ENCODE measurements around the gene CFAP46. TPM values are rescaled to one million over a fixed set of nuclear protein-coding genes. Genes with fewer than 3 reads are reported as not detected.
A peak's percentile ranks its signal among the peaks of the same experiment; 100 is the strongest.

The CFAP46 gene
- polyA plus RNA-seq, 1 donor from 2014 or later: not detected

- Mint-ChIP-seq H3K4me1 (peaks cover 0 to 3% (median 0%) of the 10 kb centered on the region in 3 donors), H3K27me3 (no peaks in the 10 kb centered on the region), H3K4me3 (no peak overlapping the region)
These were observed 103.9 kb downstream of the CFAP46 start for GRCh38 chr10:132838346-132838970.

DNA sequence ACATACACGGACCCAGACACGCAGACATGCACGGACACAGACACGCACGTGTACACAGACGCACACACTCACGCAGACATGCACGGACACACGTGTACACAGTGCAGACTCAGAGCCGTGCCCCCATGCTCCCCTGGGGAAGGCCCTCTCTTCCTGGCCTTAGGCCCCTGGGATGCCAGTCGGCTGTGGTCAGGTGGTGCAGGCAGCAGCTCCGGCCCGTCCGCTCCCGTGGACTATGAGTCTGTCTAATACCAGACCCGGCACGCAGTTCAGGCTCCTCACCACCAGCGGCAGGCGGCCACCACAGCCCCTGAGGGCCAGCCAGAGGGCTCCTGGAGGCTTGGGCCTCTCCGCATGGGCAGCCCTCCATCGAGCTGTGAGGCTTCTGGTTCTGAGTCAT is 104.5 kb downstream of the CFAP46 start:
- H3K27ac Mint-ChIP-seq: no peak overlapping the region
- peaks cover 2% of the 10 kb centered on the region for H3K36me3 Mint-ChIP-seq
- H3K9me3 Mint-ChIP-seq: peaks cover 5 to 12% (median 12%) of the 10 kb centered on the region in 3 donors
- peaks cover 0 to 3% (median 0%) of the 10 kb centered on the region in 3 donors for H3K4me1 Mint-ChIP-seq
- H3K4me3 Mint-ChIP-seq: no peak overlapping the region
- H3K27me3 Mint-ChIP-seq: peaks cover 1% of the 10 kb centered on the region

More at GRCh38 chr10:132838346-132838970, 103.9 kb downstream of the CFAP46 start:
- H3K27ac Mint-ChIP-seq: no peak overlapping the region
- H3K36me3 Mint-ChIP-seq: peaks cover 2% of the 10 kb centered on the region
- H3K9me3 Mint-ChIP-seq: peaks cover 5 to 13% (median 12%) of the 10 kb centered on the region in 3 donors

DNA sequence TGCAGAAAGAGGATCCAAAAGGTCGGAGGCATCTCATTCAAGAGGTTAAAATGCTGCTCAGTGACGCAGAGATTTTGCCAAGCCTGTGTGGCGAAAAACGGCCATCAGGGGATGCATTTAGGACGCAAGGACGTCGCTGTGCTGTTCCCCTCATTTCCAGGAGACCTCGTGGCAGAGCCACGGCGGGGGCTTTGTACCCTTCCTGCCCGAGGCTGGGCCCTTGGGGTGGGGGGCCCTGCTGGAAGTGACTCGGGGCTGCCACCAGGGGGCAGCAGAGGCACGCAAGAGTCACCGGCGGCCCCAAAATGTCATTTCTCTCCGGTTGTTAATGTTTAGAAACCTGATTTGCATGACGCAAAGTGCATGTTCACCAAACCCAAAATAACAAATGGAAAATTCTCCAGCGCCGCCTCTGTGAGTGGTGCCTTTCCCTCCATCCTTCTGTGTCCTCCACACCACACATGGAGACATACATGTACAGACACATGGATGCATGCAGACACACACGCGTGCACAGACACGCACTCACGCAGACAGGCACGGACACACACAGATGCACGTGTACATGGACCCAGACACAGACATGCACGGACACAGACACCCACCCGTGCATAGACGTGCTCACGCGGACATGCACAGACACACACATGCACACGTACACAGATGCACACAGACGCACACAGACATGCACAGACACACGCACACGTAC is 105.4 kb downstream of the CFAP46 start:
- Mint-ChIP-seq H3K36me3 (no peaks in the 10 kb centered on the region), H3K9me3 (peaks cover under 1 to 4% (median 2%) of the 10 kb centered on the region in 3 donors), H3K27ac (peak overlapping the region in 1 of 3 donors; percentile 31), H3K4me3 (no peak overlapping the region), H3K27me3 (peaks cover 2% of the 10 kb centered on the region), H3K4me1 (peaks cover 0 to 3% (median 0%) of the 10 kb centered on the region in 3 donors)

GRCh38 chr10:132836248-132836831 is 106.0 kb downstream of the CFAP46 start:
- Mint-ChIP-seq H3K4me1 (peaks cover 0 to 3% (median 0%) of the 10 kb centered on the region in 3 donors), H3K36me3 (no peaks in the 10 kb centered on the region), H3K27me3 (peaks cover 2% of the 10 kb centered on the region), H3K9me3 (no peaks in the 10 kb centered on the region), H3K4me3 (no peak overlapping the region), H3K27ac (no peak overlapping the region)

- Mint-ChIP-seq H3K27me3 (peaks cover 2% of the 10 kb centered on the region), H3K27ac (no peak overlapping the region), H3K36me3 (no peaks in the 10 kb centered on the region), H3K4me1 (peaks cover 0 to 3% (median 0%) of the 10 kb centered on the region in 3 donors), H3K9me3 (no peaks in the 10 kb centered on the region), H3K4me3 (no peak overlapping the region)
These were observed 106.5 kb downstream of the CFAP46 start for GRCh38 chr10:132835848-132836233.

GRCh38 chr10:132834891-132835847 is 107.2 kb downstream of the CFAP46 start:
- H3K27me3 Mint-ChIP-seq: peaks cover 2% of the 10 kb centered on the region
- H3K9me3 Mint-ChIP-seq: no peaks in the 10 kb centered on the region
- no peaks in the 10 kb centered on the region for H3K36me3 Mint-ChIP-seq
- no peak overlapping the region for H3K27ac Mint-ChIP-seq
- no peak overlapping the region for H3K4me3 Mint-ChIP-seq
- H3K4me1 Mint-ChIP-seq: peaks cover 0 to 3% (median 0%) of the 10 kb centered on the region in 3 donors

GRCh38 chr10:132834311-132834761 is 108.0 kb downstream of the CFAP46 start:
- H3K27ac Mint-ChIP-seq: no peak overlapping the region
- peaks cover 0 to 3% (median 0%) of the 10 kb centered on the region in 3 donors for H3K4me1 Mint-ChIP-seq
- no peaks in the 10 kb centered on the region for H3K9me3 Mint-ChIP-seq
- no peak overlapping the region for H3K4me3 Mint-ChIP-seq
- H3K27me3 Mint-ChIP-seq: peaks cover 2% of the 10 kb centered on the region
- no peaks in the 10 kb centered on the region for H3K36me3 Mint-ChIP-seq

DNA sequence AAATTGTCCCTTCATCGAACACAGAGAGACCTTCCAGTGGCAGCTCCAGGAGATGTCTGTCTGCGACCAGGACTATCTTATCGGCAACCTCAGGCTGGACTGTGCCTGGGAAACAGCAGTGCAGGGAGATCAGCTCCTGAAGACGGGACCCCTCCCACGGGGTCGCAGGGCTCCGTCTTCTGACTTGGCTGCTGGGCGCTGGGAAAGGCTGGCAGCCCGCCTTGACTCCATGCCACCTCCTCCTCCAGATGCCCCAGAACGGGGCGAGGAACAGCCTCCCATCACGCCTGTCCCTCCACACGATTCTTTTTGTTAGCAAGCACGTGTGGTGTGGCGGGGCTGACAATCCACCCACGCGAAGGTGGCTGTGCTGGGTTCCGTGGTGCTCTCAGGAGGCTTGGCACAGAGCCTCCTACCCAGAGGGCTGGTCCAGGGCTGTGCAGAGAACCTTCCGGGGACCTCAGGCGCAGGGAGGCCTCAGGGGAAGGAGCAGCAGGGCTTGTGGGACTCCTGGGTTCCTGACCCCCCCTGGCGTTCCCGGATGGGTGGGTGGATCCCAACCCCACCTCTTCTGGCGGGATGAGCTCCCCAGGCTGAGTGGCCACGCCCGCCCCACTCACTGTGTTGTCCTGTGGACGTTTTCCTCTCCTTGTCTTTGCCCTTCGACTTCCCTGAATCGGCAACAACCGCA is 108.8 kb downstream of the CFAP46 start:
- Mint-ChIP-seq H3K4me1 (peaks cover 0 to 3% (median 0%) of the 10 kb centered on the region in 3 donors), H3K27me3 (peaks cover 2% of the 10 kb centered on the region), H3K9me3 (no peaks in the 10 kb centered on the region), H3K27ac (no peak overlapping the region), H3K36me3 (no peaks in the 10 kb centered on the region), H3K4me3 (no peak overlapping the region)

DNA sequence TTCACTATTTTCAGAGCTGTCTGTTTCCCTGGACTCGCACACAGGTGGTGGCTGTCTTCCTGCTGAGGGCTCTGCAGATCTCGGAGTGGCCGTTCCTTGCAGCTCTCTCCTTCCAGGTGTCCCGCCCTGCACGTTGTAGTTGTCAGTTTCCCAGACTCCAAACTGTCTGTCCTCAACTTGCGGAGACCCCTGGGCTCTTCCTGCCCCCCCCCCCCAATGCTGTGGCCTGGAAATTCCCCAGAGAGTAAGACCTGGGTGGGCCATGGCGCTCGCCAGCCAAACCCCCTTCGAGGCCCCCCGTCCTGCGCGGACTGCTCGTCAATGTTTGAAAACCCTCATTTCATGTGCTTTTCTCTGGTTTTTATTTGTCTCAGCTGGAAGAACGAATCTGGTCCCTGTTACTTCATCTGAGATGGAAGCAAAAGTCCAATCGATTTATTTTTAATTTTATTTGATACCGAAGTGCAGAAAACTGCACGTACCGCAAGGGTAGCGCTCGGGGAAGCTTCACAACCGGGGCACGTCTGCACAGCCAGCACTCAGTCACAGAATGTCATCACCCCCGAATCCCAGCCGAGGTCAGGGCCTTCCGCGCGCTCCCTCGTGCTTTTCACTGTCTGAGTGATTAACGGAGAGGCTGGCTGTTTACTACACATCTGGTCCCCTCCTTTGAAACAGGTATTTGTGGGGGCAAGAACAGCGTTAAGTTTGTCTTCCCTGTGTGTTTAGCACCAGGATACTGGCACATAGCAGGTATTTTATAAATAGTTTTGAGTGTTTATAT is 110.0 kb downstream of the CFAP46 start:
- Mint-ChIP-seq H3K4me1 (peaks cover 0 to 3% (median 0%) of the 10 kb centered on the region in 3 donors), H3K36me3 (no peaks in the 10 kb centered on the region), H3K9me3 (no peaks in the 10 kb centered on the region), H3K27ac (no peak overlapping the region), H3K27me3 (peaks cover 2% of the 10 kb centered on the region), H3K4me3 (no peak overlapping the region)

DNA sequence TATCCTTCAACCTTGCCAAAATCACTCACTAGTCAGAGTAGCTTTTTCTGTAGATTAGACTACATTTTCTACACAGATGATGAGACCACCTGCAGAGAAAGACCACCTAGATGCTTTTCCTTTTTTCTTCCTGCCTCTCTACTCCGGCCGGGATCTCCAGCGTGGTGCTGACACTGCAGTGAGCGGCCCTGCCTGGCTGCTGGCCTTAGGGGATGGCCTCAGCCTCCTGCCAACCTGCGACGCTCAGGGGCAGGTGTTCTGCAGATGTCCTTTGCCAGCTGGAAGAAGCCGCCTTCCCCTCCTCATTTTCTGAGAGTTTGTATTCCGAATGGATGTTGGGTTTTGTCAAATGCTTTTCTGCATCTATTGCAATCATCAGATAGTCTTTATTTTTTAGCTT is 113.0 kb downstream of the CFAP46 start:
- Mint-ChIP-seq H3K36me3 (no peaks in the 10 kb centered on the region), H3K27ac (no peak overlapping the region), H3K27me3 (peaks cover 2% of the 10 kb centered on the region), H3K4me3 (no peak overlapping the region), H3K4me1 (no peaks in the 10 kb centered on the region), H3K9me3 (no peaks in the 10 kb centered on the region)

DNA sequence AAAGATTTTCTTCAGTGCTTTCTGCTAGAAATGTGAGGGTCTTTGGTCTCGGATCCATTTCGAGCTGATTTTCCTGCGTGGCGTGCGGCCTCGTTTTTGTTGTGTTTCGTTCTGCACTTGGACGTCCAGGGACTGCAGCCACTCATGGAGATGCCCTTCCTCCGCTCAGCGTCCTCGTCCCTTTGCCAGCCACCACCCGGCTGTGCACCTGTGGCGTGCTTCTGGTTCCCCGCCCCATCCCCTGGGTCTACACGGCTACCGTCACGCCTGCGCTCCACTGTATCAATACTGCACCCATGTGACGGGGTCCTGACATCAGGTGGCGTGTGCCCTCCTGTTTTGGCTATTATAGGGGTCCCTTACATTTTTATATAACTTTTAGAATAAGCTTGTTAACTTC is 113.7 kb downstream of the CFAP46 start:
- Mint-ChIP-seq H3K27ac (no peak overlapping the region), H3K9me3 (no peaks in the 10 kb centered on the region), H3K4me1 (no peaks in the 10 kb centered on the region), H3K36me3 (no peaks in the 10 kb centered on the region), H3K27me3 (peaks cover 2% of the 10 kb centered on the region), H3K4me3 (no peak overlapping the region)

DNA sequence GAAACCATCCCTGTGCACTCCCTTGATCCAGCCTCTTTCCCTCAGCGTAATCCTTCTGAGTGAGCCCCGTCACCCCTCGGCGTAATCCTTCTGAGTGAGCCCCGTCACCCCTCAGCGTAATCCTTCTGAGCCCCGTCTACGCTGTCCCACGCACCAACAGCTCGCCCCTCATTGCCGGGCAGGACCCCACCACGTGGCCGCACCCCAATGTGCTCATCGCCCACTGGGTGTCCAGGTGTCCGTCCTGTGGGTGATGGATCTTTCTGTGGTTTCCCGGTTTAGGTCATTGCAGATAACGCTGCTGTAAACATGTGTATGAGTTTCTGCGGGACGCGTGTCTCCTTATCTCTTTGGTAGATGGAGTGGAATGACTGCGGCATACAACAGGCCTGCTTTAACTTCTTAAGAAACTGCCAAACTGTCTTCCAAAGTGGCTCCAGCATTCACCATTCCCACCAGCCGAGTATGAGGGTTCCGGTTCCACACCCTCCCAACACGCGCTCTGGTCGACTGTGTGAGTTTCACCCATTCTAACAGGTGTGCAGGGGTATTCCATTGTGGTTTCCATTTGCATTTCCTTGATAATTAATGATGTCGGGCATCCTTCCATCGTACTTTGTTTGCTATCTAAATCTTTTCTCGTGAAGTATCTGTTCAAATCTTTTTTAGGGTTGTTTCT is 114.4 kb downstream of the CFAP46 start:
- H3K4me1 Mint-ChIP-seq: no peaks in the 10 kb centered on the region
- peaks cover 2% of the 10 kb centered on the region for H3K27me3 Mint-ChIP-seq
- H3K27ac Mint-ChIP-seq: no peak overlapping the region
- peak overlapping the region in 1 of 4 donors; percentile 40 for H3K4me3 Mint-ChIP-seq
- no peaks in the 10 kb centered on the region for H3K9me3 Mint-ChIP-seq
- no peaks in the 10 kb centered on the region for H3K36me3 Mint-ChIP-seq

GRCh38 chr10:132827423-132827789 is 115.0 kb downstream of the CFAP46 start:
- H3K27ac Mint-ChIP-seq: no peak overlapping the region

More at GRCh38 chr10:132827423-132827789, 115.0 kb downstream of the CFAP46 start:
- no peaks in the 10 kb centered on the region for H3K4me1 Mint-ChIP-seq
- H3K27me3 Mint-ChIP-seq: no peaks in the 10 kb centered on the region
- no peaks in the 10 kb centered on the region for H3K9me3 Mint-ChIP-seq
- H3K4me3 Mint-ChIP-seq: no peak overlapping the region
- H3K36me3 Mint-ChIP-seq: no peaks in the 10 kb centered on the region
